Measurements from ENCODE around the gene ARHGEF28.

DNA sequence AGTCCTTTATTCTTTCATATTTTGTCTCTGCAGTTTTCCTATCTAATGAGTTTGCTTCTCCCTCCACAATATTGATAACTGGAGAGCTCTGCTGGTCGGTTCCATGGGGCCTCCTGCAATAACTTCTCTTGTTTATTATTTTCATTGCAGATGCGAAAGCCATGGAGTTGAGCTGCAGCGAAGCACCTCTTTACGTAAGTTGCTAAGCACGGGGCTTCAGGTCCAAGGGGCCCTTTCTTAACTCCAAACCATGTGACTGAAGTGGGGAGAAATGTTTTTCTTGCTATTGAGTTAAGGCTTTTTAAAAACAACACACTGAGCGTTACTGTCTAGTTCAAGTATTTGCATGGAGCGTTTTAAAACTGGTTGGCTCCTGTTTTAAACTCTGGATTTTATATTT, 58.7 kb downstream of the ARHGEF28 start:
- TF ChIP-seq EZH2 (optimal IDR thresholded peaks at IDR 0.05; ENCODE audit: low read depth, low read length) = no peak
- TF ChIP-seq, protein P1, sequence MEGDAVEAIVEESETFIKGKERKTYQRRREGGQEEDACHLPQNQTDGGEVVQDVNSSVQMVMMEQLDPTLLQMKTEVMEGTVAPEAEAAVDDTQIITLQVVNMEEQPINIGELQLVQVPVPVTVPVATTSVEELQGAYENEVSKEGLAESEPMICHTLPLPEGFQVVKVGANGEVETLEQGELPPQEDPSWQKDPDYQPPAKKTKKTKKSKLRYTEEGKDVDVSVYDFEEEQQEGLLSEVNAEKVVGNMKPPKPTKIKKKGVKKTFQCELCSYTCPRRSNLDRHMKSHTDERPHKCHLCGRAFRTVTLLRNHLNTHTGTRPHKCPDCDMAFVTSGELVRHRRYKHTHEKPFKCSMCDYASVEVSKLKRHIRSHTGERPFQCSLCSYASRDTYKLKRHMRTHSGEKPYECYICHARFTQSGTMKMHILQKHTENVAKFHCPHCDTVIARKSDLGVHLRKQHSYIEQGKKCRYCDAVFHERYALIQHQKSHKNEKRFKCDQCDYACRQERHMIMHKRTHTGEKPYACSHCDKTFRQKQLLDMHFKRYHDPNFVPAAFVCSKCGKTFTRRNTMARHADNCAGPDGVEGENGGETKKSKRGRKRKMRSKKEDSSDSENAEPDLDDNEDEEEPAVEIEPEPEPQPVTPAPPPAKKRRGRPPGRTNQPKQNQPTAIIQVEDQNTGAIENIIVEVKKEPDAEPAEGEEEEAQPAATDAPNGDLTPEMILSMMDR (IDR thresholded peaks at IDR 0.05; ENCODE audit: low read length) = no peak
